HCT116 (cell line): ENCODE results near the gene AMTN.
A peak's percentile ranks its signal among the peaks of the same experiment; 100 is the strongest.

Source experiments
- CEBPB ChIP-seq: IDR thresholded peaks from 2 replicates; pipeline ENCODE4 v1.6.1; 2012; ENCODE audit warnings: low read depth
- EZH2 ChIP-seq: fragments of 200-600 bp; sonication (generic); IDR thresholded peaks from 2 replicates; pipeline ENCODE4 v1.6.1; 2017; ENCODE audit warnings: antibody characterized with exemption, mixed run types
- FOSL1 ChIP-seq: IDR thresholded peaks from 2 replicates; pipeline ENCODE4 v1.6.1; 2012; ENCODE audit warnings: low read depth
- POLR2A ChIP-seq: IDR thresholded peaks from 2 replicates; pipeline ENCODE4 v1.7.0; 2011; ENCODE audit warnings: borderline replicate concordance; ENCODE audit not compliant: insufficient read depth, insufficient read length; ENCODE audit errors: extremely low read depth
- POLR2AphosphoS5 ChIP-seq: IDR thresholded peaks from 2 replicates; pipeline ENCODE4 v1.6.1; 2011; ENCODE audit warnings: mild to moderate bottlenecking, low read depth, low read length, moderate library complexity
- RAD21 ChIP-seq: IDR thresholded peaks from 2 replicates; pipeline ENCODE4 v1.6.1; 2012; ENCODE audit warnings: low read depth, mild to moderate bottlenecking
- SP1 ChIP-seq: IDR thresholded peaks from 2 replicates; pipeline ENCODE4 v1.6.1; 2012; ENCODE audit warnings: low read depth
- ZNF274 ChIP-seq: fragments of 200-500 bp; sonication (Bioruptor generic); IDR thresholded peaks from 2 replicates; pipeline ENCODE4 v1.6.1; 2014; ENCODE audit warnings: mild to moderate bottlenecking, low read depth, low read length, inconsistent platforms
- TF ChIP-seq, protein P1 (sequence below), 3 experiments: fragments of 200-600 bp in 1 of 3; sonication (generic) in 1 of 3; IDR thresholded peaks in 2 of 3; conservative IDR thresholded peaks in 1 of 3; 2 replicates each; pipeline ENCODE4 v1.5.1; 2012 to 2017; ENCODE audit warnings: low read depth in 2 of 3, low read length in 2 of 3, antibody characterized with exemption in 1 of 3, borderline replicate concordance in 1 of 3, control low read depth in 1 of 3, mild to moderate bottlenecking in 1 of 3, mixed read lengths in 1 of 3, mixed run types in 1 of 3, moderate library complexity in 1 of 3; ENCODE audit not compliant: insufficient read depth in 1 of 3
- TF ChIP-seq, protein P2 (sequence below): IDR thresholded peaks from 2 replicates; pipeline ENCODE4 v1.6.1; 2012
- TF ChIP-seq, protein P3 (sequence below): IDR thresholded peaks from 2 replicates; pipeline ENCODE4 v1.6.1; 2012; ENCODE audit warnings: low read depth

DNA sequence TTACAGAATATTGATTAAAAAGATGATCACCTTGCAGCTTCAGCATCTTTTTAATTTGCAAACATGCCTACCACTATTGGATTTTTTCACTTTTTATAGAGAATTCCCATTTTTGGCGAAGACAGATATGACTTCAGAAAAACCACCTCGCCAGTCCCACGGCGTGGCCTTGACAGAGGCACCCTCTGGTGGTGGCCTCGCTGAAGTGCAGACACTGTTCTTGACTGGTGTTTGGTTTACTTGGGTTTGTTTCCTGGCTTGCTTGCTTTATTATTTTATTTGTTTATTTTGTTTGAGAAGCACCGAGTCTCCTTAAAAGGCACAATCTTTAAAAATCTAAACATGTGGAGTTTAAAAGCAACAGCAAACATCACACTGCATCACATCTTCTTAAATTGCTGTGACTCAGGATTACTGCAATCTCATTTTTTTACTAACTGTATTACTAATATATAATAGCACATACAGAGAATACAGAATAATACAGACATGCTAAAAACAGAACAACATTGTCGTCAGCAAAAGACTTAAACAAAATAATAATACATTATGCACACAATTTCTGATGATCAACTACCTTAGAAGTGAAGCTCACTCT, 13.1 kb upstream of the AMTN start:
- TF ChIP-seq, protein P1, sequence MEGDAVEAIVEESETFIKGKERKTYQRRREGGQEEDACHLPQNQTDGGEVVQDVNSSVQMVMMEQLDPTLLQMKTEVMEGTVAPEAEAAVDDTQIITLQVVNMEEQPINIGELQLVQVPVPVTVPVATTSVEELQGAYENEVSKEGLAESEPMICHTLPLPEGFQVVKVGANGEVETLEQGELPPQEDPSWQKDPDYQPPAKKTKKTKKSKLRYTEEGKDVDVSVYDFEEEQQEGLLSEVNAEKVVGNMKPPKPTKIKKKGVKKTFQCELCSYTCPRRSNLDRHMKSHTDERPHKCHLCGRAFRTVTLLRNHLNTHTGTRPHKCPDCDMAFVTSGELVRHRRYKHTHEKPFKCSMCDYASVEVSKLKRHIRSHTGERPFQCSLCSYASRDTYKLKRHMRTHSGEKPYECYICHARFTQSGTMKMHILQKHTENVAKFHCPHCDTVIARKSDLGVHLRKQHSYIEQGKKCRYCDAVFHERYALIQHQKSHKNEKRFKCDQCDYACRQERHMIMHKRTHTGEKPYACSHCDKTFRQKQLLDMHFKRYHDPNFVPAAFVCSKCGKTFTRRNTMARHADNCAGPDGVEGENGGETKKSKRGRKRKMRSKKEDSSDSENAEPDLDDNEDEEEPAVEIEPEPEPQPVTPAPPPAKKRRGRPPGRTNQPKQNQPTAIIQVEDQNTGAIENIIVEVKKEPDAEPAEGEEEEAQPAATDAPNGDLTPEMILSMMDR (IDR thresholded peaks at IDR 0.05 in 2 of 3, conservative IDR thresholded peaks at IDR 0.05 in 1 of 3; ENCODE audit: borderline replicate concordance in 1 of 3, insufficient read depth in 1 of 3, low read depth in 2 of 3, low read length in 2 of 3), result peak; percentile 63 to 97 (median 97)
- TF ChIP-seq POLR2A (no peak), ZNF274 (no peak), RAD21 (peak; percentile 87), EZH2 (no peak), FOSL1 (no peak), SP1 (no peak), POLR2AphosphoS5 (no peak), CEBPB (no peak)
- TF ChIP-seq, protein P2, sequence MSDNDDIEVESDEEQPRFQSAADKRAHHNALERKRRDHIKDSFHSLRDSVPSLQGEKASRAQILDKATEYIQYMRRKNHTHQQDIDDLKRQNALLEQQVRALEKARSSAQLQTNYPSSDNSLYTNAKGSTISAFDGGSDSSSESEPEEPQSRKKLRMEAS, result no peak
- TF ChIP-seq, protein P3, sequence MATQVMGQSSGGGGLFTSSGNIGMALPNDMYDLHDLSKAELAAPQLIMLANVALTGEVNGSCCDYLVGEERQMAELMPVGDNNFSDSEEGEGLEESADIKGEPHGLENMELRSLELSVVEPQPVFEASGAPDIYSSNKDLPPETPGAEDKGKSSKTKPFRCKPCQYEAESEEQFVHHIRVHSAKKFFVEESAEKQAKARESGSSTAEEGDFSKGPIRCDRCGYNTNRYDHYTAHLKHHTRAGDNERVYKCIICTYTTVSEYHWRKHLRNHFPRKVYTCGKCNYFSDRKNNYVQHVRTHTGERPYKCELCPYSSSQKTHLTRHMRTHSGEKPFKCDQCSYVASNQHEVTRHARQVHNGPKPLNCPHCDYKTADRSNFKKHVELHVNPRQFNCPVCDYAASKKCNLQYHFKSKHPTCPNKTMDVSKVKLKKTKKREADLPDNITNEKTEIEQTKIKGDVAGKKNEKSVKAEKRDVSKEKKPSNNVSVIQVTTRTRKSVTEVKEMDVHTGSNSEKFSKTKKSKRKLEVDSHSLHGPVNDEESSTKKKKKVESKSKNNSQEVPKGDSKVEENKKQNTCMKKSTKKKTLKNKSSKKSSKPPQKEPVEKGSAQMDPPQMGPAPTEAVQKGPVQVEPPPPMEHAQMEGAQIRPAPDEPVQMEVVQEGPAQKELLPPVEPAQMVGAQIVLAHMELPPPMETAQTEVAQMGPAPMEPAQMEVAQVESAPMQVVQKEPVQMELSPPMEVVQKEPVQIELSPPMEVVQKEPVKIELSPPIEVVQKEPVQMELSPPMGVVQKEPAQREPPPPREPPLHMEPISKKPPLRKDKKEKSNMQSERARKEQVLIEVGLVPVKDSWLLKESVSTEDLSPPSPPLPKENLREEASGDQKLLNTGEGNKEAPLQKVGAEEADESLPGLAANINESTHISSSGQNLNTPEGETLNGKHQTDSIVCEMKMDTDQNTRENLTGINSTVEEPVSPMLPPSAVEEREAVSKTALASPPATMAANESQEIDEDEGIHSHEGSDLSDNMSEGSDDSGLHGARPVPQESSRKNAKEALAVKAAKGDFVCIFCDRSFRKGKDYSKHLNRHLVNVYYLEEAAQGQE, result no peak
